ENCODE results near the gene PPP6R3. TPM values are rescaled to one million over a fixed set of nuclear protein-coding genes. Genes with fewer than 3 reads are reported as not detected.

Gene PPP6R3
- total and polyA plus RNA-seq, 2 of the 13 experiments (the other 11 are each of a cell fraction or from before 2014, with no cell fraction given), result 41.2 to 83.4 TPM

GRCh38 chr11:68480852-68481510 lies 20.4 kb downstream of the PPP6R3 start:
- TF ChIP-seq ZNF281 (CRISPR knock-in tag; IDR thresholded peaks at IDR 0.05; ENCODE audit: borderline replicate concordance), result no peak
- TF ChIP-seq ZNF773 (CRISPR knock-in tag; IDR thresholded peaks at IDR 0.05; ENCODE audit: borderline replicate concordance), result no peak
- TF ChIP-seq KDM5B (CRISPR knock-in tag; IDR thresholded peaks at IDR 0.05; ENCODE audit: borderline replicate concordance), result no peak
- no peak for TF ChIP-seq MAF1 (CRISPR knock-in tag; IDR thresholded peaks at IDR 0.05; ENCODE audit: borderline replicate concordance)
- no peak for TF ChIP-seq SRSF1 (optimal IDR thresholded peaks at IDR 0.05; ENCODE audit: low read depth, low read length)
- no peak for TF ChIP-seq SAP130 (CRISPR knock-in tag; IDR thresholded peaks at IDR 0.05; ENCODE audit: low read depth)
- TF ChIP-seq KDM5A (IDR thresholded peaks at IDR 0.05; ENCODE audit: borderline replicate concordance, low read length), result no peak
- TF ChIP-seq ZNF572 (CRISPR knock-in tag; IDR thresholded peaks at IDR 0.05), result no peak
- H3K4me1 ChIP-seq (ENCODE audit: insufficient read depth, low read length), result peaks cover 43% of the 10 kb centered on the region
- H3K9me3 ChIP-seq (ENCODE audit: low read length), result no peaks in the 10 kb centered on the region
- ChIA-PET CTCF (ENCODE audit: low intra/inter-chr PET ratio, low total read pairs) (no interaction called here), POLR2A (interaction anchor here (0.8 kb wide), 1 partner anchor 15 kb away, joined by 3 read pairs; no protein-coding TSS in a partner anchor)
- no peak overlapping the region for H3K4me3 ChIP-seq (replicated peaks in 1 of 3; ENCODE audit: insufficient read depth in 1 of 3, low read depth in 2 of 3, low read length in 3 of 3)
- intact Hi-C loops (cut with micrococcal nuclease; ENCODE audit: unreplicated experiment), result no loop called here
- 91% methylated on average over 3 of the region's 3 CpGs for WGBS (ENCODE audit: low lambda C conversion rate)
- no peak for FAIRE-seq
- ATAC-seq, result no peak; the same call in 2 of the 3 replicates
- TSS peak; percentile 19 for BruUV-seq (replicated peaks)
- no peak overlapping the region for H2AFZ ChIP-seq (ENCODE audit: low read length)
- H3K27me3 ChIP-seq (ENCODE audit: control insufficient read depth in 1 of 2, insufficient read depth in 2 of 2, low read length in 2 of 2), result no peaks in the 10 kb centered on the region
- no peak for DNase-seq (ENCODE audit: low spot score)
- H3K27ac ChIP-seq (ENCODE audit: extremely low read length, insufficient read depth, low read length), result no peak overlapping the region
- 0 out of 5 replicates have a peak, but pooled peaks cover 2 to 9% of the 10 kb centered on the region in 2 experiments for H3K36me3 ChIP-seq (replicated peaks in 1 of 2; ENCODE audit: control insufficient read depth in 1 of 2, insufficient read depth in 2 of 2, low read length in 2 of 2)
- H3K4me2 ChIP-seq (ENCODE audit: low read depth, low read length), result no peak overlapping the region
- H4K20me1 ChIP-seq (ENCODE audit: insufficient read depth, low read length), result peaks cover 79% of the 10 kb centered on the region
- H3K9ac ChIP-seq (ENCODE audit: insufficient read depth, low read depth, low read length), result no peak overlapping the region
- in situ Hi-C loops (cut with HindIII; ENCODE audit: extremely low pct_ligation_motif_present, low pct_unique_long_range_greater_than_20kb), result no loop called here
- peaks cover 92% of the 10 kb centered on the region for H3K79me2 ChIP-seq (ENCODE audit: insufficient read depth, low read length)
